ENCODE measurements around the gene CCL25.

The CCL25 gene

GRCh38 chr19:8044018-8044417 lies 8.5 kb upstream of the CCL25 start:
- H3K27ac ChIP-seq = no peak overlapping the region
- no peak for DNase-seq (ENCODE audit: low read depth, low spot score)

- no peak overlapping the region for H3K27ac ChIP-seq
Measured at GRCh38 chr19:8045872-8046568, 6.5 kb upstream of the CCL25 start.

GRCh38 chr19:8046569-8047165 lies 5.9 kb upstream of the CCL25 start:
- DNase-seq (ENCODE audit: low read depth, low spot score) = no peak
- no peak overlapping the region for H3K27ac ChIP-seq

More at GRCh38 chr19:8045872-8046568, 6.5 kb upstream of the CCL25 start:
- DNase-seq (ENCODE audit: low read depth, low spot score) = no peak

- no peak overlapping the region for H3K27ac ChIP-seq
Measured at GRCh38 chr19:8050274-8051096, 2.1 kb upstream of the CCL25 start.

GRCh38 chr19:8054169-8054568 lies 1.6 kb downstream of the CCL25 start:
- no peak for DNase-seq (ENCODE audit: low read depth, low spot score)
- H3K27ac ChIP-seq = no peak overlapping the region

More at GRCh38 chr19:8050274-8051096, 2.1 kb upstream of the CCL25 start:
- peak; percentile 31 for DNase-seq (ENCODE audit: low read depth, low spot score)

GRCh38 chr19:8056533-8056932 lies 4.0 kb downstream of the CCL25 start:
- DNase-seq (ENCODE audit: low read depth, low spot score) = no peak
- H3K27ac ChIP-seq = no peak overlapping the region

DNA sequence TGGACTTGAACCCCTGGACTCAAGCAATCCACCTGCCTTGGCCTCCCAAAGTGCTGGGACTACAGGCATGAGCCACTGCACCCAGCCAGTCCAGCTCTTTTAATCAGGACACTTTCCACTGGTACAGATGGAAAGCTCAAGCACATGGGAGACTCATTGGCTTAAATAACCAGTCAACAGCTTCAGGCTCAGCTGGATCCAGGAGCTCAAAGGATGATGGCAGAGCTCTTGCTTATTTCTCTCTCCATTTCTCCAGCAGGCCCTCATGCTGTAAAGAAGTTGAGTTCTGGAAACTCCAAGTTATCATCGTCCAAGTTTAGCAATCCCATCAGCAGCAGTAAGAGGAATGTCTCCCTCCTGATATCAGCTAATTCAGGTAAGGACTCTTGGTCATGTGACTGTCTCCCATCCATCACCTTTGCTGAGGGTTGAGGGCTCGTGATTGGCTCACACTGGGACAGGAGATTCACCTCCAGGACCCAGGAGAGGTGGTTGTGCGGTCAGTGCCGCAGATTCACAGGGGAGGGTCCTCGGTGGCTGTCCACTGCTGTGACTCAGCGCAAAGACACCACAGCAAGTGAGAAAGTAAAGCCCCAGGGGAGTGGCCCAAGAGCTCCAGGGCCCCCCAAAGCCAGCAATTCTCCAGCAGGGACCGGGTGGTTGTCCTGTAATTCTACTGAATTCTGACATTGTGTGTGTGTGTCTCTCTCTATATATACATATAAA lies 5.1 kb downstream of the CCL25 start:
- no peak overlapping the region for H3K27ac ChIP-seq
- no peak for DNase-seq (ENCODE audit: low read depth, low spot score)

GRCh38 chr19:8064911-8065874 lies 12.6 kb downstream of the CCL25 start:
- H3K27ac ChIP-seq = no peak overlapping the region
- no peak for DNase-seq (ENCODE audit: low read depth, low spot score)

GRCh38 chr19:8065875-8066261 lies 13.3 kb downstream of the CCL25 start:
- no peak for DNase-seq (ENCODE audit: low read depth, low spot score)
- no peak overlapping the region for H3K27ac ChIP-seq

DNA sequence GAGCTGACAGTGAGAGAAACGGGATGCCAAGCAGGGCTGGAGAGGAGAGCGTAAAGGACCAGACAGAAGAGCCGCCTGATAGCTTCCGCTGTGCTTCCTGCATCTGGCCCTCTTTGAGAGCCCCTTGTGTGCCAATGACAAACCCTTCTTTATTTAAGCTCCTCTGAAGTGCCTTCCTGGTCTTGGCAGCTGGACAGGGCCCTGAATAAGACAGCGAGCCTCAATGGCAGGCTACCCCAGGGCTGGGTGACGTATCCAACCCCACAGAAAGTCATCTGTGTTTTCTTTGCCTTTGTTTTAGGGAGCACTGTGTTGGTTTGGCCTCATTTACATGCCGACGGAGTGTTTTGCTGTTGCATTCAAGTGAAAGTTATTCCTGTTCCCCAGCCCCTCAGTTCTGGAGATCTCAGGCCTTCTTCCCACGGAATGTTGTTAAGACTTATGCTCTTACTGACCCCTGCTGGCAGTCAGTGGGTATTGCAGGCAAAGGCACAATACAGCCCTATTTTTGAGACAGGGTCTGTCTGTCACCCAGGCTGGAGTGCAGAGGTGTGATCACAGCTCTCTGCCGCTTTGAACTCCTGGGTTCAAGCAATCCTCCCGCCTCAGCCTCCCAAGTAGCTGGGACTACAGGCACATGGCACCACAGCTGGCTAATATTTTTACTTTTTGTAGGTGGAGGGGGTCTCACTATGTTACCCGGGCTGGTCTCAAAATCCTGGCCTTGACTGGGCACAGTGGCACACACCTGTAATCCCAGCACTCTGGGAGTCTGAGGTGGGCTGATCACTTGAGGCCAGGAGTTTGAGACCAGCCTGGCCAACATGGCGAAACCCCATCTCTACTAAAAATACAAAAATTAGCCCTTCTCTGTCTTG lies 16.8 kb downstream of the CCL25 start:
- no peak overlapping the region for H3K27ac ChIP-seq
- no peak for DNase-seq (ENCODE audit: low read depth, low spot score)

DNA sequence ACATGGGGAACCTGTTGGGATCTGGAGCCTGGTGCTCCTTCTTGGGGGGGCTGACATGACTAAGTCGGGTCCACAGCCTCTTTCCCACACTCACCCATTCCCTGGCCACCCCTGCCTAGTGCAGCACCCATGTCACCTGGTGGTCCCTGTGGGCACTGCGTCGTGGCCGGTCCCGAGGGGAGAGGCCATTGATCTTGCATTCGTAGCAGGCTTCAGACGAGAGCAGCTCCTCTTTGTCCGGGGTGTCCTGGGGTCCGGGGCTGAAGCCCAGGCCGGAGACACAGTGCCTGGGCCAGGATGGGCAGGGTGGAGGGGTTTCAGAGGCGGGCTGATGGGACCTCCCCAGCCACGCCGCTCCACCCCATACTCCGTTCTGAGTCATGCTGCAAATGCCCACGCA lies 19.4 kb downstream of the CCL25 start:
- DNase-seq (ENCODE audit: low read depth, low spot score) = no peak
- no peak overlapping the region for H3K27ac ChIP-seq

DNA sequence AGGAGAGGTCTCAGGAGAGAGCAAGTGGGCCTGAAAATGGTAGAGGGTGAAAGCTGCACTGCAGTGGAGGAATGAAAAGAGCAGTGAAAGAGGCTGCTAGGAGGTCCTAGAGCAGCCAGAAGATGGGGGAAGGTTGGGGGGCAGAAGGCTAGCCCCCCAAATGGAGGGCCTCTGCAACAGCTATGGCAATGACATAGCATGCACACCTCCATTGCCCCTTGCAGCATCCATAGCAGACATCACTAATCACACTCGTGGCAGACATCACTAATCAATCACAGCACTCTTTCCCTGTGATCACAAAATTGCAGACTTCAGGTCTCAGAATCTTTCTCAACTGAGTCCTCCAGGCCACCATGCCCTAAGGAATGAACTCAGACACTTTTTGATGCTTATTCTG lies 21.9 kb downstream of the CCL25 start:
- H3K27ac ChIP-seq = no peak overlapping the region
- no peak for DNase-seq (ENCODE audit: low read depth, low spot score)

DNA sequence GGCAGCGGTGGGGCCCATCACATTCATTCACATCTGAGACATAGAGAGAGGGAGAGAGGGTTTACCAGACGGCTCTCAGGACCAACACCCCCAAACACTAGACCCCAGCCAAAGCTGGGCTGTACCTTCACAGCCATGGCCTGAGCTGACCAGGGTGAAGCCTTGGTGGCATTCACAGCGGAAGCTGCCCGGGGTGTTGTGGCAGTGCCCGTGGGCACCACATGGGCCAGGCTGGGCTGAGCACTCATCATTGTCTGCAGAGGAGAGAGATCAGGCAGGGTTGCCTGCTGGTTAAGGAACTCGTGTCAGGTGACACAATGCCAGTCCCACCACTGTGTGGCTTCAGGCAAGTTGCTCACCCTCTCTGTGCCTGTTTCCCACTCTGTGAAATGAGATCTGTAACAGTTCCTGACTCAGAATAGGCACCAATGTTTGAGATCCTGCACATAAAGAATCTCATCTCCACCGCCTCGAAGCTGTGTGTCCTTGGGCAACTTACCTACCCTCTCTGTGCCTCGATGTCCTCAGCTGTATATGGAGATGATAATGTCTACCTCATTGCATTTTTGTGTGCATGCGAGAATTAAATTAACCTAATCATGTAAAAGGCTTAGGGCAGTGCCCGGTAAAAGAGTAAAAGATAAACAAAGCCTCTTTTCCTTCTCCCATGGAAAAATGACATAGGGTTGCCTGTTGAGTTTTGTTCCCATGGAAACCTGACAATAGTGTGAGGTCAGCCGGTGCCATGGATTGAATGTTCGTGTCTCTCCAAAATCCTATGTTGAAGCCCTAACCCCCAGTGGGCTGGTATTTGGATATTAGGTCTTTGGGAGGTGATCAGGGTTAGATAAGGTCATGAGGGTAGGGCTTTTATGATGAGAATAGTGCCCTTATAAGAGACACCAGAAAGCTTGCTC lies 22.9 kb downstream of the CCL25 start:
- DNase-seq (ENCODE audit: low read depth, low spot score) = no peak

DNA sequence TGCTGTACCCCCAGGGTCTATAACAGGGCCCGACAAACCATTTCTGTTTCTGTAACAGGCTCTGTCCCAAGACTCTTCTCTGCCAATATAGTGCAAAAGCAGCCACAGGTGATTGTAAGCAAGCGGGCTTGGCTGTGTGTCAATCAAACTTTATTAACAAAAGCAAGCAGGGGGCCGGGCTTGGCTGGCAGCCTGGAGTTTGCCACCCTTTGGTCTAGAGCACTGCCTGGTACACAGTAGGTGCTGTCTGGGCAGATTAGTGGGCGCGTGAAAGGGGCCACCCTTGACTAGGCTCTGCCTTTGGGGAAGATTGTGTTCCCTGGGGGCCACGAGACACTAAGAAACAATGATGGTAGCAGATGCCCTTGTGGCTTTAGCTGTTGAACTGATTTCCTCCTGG lies 27.4 kb downstream of the CCL25 start:
- H3K27ac ChIP-seq = no peak overlapping the region
- no peak for DNase-seq (ENCODE audit: low read depth, low spot score)

More for the DNA sequence above, 22.9 kb downstream of the CCL25 start:
- H3K27ac ChIP-seq = no peak overlapping the region

DNA sequence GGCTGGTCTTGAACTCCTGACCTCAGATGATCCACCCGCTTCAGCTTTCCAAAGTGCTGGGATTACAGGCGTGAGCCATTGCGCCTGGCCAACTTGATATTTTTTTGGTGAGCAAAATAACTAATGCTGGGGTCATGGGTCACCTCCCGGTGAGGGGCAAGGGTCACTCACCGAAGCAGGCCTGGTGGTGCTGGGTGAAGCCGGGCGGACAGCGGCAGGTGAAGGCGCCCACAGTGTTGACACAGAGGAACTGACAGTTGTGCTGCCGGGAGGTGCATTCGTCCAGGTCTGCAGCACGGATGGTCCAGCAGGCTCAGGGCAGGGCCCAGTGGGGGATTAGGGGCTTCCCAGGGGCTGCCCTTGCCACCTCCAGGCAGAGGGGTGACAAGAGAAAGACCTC lies 28.3 kb downstream of the CCL25 start:
- DNase-seq (ENCODE audit: low read depth, low spot score) = no peak
- no peak overlapping the region for H3K27ac ChIP-seq

GRCh38 chr19:8081569-8082550 lies 29.3 kb downstream of the CCL25 start:
- H3K27ac ChIP-seq = no peak overlapping the region
- DNase-seq (ENCODE audit: low read depth, low spot score) = no peak
